Right cardiac atrium (tissue), 5 donors: ENCODE measurements around the gene ZNF521. TPM values are rescaled to one million over a fixed set of nuclear protein-coding genes. Genes with fewer than 3 reads are reported as not detected.

ENCODE experiments used
- ATAC-seq, 2 donors: fragments of 200-7000 bp; cut with Tn5 transposase; one replicate each; pipeline versions ENCODE4 v1.8.0 to v1.9.1; 2020; ENCODE audit warnings: moderate library complexity in 2 of 2, mild to moderate bottlenecking in 1 of 2
- DNase-seq, 3 donors: peaks; one replicate each; pipeline ENCODE4 v3.0.0-alpha.2; 2020
- H3K27ac ChIP-seq: one replicate; pipeline ENCODE4 v1.5.1; 2013; ENCODE audit warnings: mild to moderate bottlenecking, low read length, control low read depth, moderate library complexity
- H3K27me3 ChIP-seq: one replicate; pipeline ENCODE4 v1.6.1; 2013; ENCODE audit not compliant: control insufficient read depth, insufficient read depth
- H3K4me1 ChIP-seq: one replicate; pipeline ENCODE4 v1.6.1; 2013; ENCODE audit warnings: low read length; ENCODE audit not compliant: control insufficient read depth, insufficient read depth
- H3K4me3 ChIP-seq: one replicate; pipeline ENCODE4 v1.5.1; 2013; ENCODE audit warnings: low read length, control low read depth
- H3K9me3 ChIP-seq: one replicate; pipeline ENCODE4 v1.6.1; 2013; ENCODE audit warnings: low read length; ENCODE audit not compliant: control insufficient read depth
- WGBS: extraction: QIAGEN DNeasy Blood & Tissue Kit; methylation state at CpG from one replicate; pipeline ENCODE4 v1.1.7; 2013; 5-methylcytosine and 5-hydroxymethylcytosine counted together
- intact Hi-C, 4 donors: fragments of 100-400 bp; cut with DNase I; formaldehyde crosslinking; loops; one replicate each; pipeline versions ENCODE4 v1.11.0 to v1.14.0; 2022 to 2023
- polyA plus RNA-seq: library from polyadenylated mRNA; stranded (reverse); fragments of 200-250 nt; gene quantifications from one replicate; pipeline ENCODE4 v1.2.3, GENCODE V29; 2013
- total RNA-seq, 4 donors: library from RNA; stranded (reverse); fragmentation: NEBNext Ultra II Directional; extraction: Animal tissue kit (Norgen Biotek cat#: 25700); gene quantifications; one replicate each; pipeline ENCODE4 v1.2.1, GENCODE V29; 2021
- donor health status: healthy with polysubstance abuse.
- donor health status: DM: no; HTN: yes; CAD: no.
- donor health status: DM: no; HTN: no; CAD: no.
- donor health status: DM: no; HTN: yes; CAD: no; lungs with severe emphysema.
- donor health status: DM: yes; HTN: yes; CAD: no.

ZNF521 gene
- total and polyA plus RNA-seq, 5 donors, result 7.2 to 54.5 (median 38.8) TPM

DNA sequence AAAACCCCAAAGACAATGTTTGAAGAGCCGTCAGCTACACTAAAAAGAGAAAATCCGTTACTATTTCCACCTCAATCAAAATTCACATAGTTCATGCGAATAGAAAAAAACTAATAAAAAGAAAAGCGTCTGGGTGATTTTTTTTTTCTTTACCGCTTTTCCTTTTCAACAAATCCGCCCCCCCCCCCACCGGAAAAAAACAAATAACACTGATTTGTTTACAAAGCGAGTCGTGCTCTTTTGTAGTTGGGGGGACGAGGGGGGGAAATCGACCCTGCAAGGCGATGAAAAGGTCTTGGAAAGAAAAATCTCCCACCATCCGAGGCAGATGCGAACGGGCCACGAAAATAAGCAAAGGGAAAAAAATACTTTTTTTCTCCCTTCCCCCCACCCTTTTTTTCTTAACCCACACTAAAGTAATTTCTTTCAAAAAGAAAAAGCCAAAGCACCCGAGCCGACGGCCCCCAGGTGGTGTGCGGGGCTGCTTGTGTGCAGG is 638 bp downstream of the ZNF521 start:
- Histone ChIP-seq H3K9me3 (no peaks in the 10 kb centered on the region), H3K4me1 (no peaks in the 10 kb centered on the region), H3K27me3 (no peaks in the 10 kb centered on the region), H3K27ac (peak overlapping the region; percentile 89), H3K4me3 (peak overlapping the region; percentile 100)
- no peak for DNase-seq
- intact Hi-C loops, result loop anchor here in 3 of 4 donors (5.0 to 10.0 kb wide), 3 partner anchors 67 to 119 kb away; no protein-coding TSS in a partner anchor
- no peak for ATAC-seq
- under 1% methylated on average over 20 of the region's 20 CpGs for WGBS

DNA sequence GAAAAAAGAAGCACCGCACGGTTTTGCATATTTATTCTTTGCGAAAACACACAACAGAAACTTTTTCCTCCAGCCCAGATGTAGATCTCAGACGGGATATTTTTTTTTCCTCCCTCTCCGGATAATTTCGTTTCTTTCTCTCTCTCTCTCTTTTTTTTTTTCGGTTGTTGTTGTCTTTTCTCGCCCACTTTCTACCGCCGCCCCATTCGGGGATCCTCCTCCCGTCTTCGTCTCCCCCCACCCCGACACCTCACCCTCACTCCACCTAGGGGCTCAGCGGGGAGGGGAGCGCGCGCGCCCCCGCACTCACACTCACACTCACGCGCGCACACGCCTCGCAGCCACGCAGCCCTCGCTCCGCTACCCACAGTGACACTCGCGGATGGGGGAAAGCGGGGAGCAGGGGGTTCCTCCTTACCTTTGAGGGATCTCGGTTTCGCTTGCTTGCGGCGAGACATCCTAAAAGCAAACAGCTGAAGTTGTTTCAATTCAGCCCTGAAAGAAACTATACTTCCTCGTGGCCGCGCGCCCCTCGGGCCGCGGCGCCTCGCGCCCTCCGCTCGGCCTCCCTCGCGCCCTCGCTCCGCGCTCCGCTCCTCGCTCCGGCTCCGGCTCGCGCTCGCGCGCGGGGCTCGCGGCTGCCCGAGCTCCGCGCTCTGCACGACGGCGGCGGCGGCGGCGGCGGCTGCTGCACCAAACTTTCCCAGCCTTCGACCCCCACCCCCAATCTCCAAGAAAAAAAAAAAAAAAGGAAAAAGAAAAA is 1.3 kb downstream of the ZNF521 start:
- intact Hi-C loops, result loop anchor here in 3 of 4 donors (5.0 to 10.0 kb wide), 3 partner anchors 66 to 118 kb away; no protein-coding TSS in a partner anchor
- peak overlapping the region; percentile 100 for H3K4me3 ChIP-seq
- H3K9me3 ChIP-seq, result no peaks in the 10 kb centered on the region
- DNase-seq (peak; percentile 64 to 87 (median 80)), ATAC-seq (peak; percentile 66 to 76)
- H3K4me1 ChIP-seq, result no peaks in the 10 kb centered on the region
- WGBS, result under 1% methylated on average over 76 of the region's 76 CpGs
- H3K27ac ChIP-seq, result peak overlapping the region; percentile 96
- H3K27me3 ChIP-seq, result no peaks in the 10 kb centered on the region

DNA sequence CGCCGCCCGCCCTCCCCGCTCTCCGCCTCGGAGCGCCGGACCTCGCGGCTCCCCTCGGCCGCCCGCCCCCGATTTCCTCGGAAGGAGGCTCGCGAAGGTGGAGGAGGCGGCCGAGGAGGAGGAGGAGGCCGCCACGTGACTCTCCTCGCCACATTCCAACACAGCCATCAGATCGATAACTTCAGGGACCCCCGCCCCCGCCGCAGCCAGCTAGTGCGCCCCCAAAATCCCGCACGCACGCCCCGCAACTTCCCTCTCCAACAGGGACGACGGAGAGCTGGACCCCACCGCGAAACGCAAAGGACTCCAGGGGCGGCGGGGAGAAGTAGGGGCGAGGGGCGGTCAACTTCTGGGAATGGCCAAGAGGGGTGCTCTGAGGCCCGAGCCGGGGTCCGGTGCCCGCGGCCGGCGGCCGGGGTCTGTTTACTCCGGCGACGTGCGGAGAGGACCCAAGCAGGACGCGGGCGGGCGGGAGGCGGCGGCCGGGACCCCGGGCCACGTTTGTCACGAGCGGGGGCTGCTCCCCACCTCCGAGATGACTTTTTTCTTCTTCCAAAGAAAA is 2.0 kb downstream of the ZNF521 start:
- DNase-seq, result peak; percentile 56 to 75 (median 73)
- Histone ChIP-seq H3K27me3 (no peaks in the 10 kb centered on the region), H3K27ac (peak overlapping the region; percentile 96), H3K9me3 (no peaks in the 10 kb centered on the region), H3K4me3 (peak overlapping the region; percentile 100), H3K4me1 (no peaks in the 10 kb centered on the region)
- WGBS, result under 1% methylated on average over 64 of the region's 64 CpGs
- ATAC-seq, result peak; percentile 11 to 22
- intact Hi-C loops, result loop anchor here (2.0 to 10.0 kb wide), 6 partner anchors 65 to 363 kb away; no protein-coding TSS in a partner anchor

DNA sequence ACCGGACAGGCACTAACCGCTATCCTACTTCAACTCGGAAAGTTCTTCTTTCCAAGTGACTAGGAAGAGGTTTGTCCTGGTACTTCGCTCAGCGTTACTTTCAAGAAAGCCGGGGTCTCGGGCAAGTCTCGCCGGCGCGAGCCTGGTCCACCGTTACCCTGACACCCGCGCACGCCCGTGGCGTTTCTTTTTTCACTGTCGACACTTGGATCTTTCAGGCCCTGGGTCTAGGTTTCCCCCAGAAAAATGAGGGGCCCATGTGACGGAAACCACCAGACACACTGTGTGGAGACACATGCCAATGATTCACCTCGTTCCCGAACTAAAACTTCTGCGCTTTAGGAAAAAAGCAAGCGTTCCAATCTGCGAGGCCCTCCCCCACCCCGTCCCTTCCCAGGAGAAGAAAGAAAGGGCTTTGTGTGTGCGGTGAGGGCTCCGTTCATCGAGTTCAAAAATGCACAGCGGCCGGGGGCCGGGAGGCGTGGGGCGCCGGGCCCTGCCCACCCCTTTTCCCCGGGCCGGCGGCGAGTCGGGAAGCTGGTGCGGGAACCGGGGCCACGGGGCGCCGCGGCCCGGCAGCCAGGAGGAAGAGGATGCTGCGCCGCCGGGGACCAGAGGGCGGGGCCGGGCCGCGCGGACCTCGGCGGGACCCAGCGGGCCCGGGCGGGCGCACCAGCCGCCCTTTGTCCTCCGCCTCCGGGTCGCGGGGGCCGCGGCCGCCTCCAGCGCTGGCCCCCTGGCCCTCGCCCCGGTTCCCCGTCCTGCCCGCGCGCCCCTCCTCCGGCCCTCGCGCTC is 2.6 kb downstream of the ZNF521 start:
- 1% methylated on average over 78 of the region's 78 CpGs for WGBS
- peak overlapping the region; percentile 96 for H3K27ac ChIP-seq
- intact Hi-C loops, result loop anchor here in 2 of 4 donors (2.0 to 10.0 kb wide), 4 partner anchors 65 to 363 kb away; no protein-coding TSS in a partner anchor

DNA sequence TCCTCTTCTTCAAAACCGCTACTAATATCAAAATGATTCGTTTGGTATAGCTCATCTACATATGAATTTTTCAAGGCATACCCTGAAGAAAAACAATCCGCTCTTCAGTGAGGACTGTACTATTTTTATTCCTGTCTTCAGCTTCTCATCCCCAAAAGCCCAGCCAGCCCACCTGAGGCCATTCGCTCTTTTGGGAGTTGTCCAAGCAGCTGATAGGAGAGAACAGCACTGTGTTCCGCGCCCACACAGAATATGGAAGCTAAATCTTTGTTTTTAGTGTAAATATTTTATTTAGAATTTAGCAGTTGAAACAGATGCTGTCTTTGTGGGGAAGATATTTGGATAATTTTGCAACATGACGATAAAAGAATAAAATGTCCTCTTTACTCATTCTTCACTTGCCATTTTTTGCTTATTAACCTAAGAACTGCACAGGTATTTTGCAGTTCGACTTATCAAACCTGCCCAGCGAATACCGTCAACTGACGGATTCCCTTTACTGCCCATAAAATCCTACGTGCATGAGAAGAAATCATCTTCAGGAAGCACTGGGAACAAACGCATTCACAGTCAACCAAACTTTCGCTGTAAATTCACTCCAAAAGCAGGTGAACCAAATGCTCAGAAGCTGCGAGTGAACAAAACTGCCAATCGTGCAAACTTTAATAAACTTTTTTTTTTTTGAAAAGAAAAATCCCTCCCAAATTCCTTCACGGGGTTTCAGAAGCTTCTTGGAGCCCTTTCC is 3.4 kb downstream of the ZNF521 start:
- no peaks in the 10 kb centered on the region for H3K9me3 ChIP-seq
- H3K4me1 ChIP-seq, result no peaks in the 10 kb centered on the region
- intact Hi-C loops, result loop anchor here in 2 of 4 donors (2.0 to 10.0 kb wide), 4 partner anchors 64 to 362 kb away; no protein-coding TSS in a partner anchor
- peak overlapping the region; percentile 100 for H3K4me3 ChIP-seq
- peak overlapping the region; percentile 96 for H3K27ac ChIP-seq
- 35% methylated on average over 17 of the region's 17 CpGs for WGBS
- peak in 1 of 3 donors; percentile 22 for DNase-seq
- ATAC-seq, result no peak
- no peaks in the 10 kb centered on the region for H3K27me3 ChIP-seq

More for the DNA sequence above, 2.6 kb downstream of the ZNF521 start:
- DNase-seq (peak; percentile 51 to 77 (median 63)), ATAC-seq (peak; percentile 51 to 56)
- H3K4me1 ChIP-seq, result no peaks in the 10 kb centered on the region
- H3K27me3 ChIP-seq, result no peaks in the 10 kb centered on the region
- no peaks in the 10 kb centered on the region for H3K9me3 ChIP-seq
- peak overlapping the region; percentile 100 for H3K4me3 ChIP-seq

DNA sequence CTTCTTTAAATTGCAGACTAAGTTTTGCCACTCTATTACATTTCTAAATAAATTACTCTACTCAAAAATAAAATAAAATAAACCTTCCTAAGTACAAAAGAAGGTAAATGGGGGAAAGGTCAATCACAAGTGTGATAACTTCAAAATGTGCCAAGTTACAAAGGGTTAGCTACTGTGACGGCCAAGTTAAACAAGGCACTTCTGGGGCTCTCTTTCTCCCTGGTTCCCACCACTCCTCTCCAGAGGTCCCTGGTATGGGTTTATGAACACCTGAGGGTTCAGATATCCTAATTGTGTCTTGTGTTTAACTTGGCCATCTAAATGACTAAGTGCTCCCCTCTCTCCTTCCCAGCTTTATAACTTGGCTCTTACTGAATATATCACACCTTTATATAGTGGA is 5.4 kb downstream of the ZNF521 start:
- DNase-seq, result no peak
- Histone ChIP-seq H3K27ac (peak overlapping the region; percentile 56), H3K4me3 (no peak overlapping the region), H3K4me1 (no peaks in the 10 kb centered on the region), H3K27me3 (no peaks in the 10 kb centered on the region), H3K9me3 (no peaks in the 10 kb centered on the region)
- intact Hi-C loops, result loop anchor here in 2 of 4 donors (10.0 kb wide), 3 partner anchors 62 to 182 kb away; no protein-coding TSS in a partner anchor
- no peak for ATAC-seq
- whole genome bisulfite sequencing, result 61% methylated on average over 1 of the region's 1 CpG

DNA sequence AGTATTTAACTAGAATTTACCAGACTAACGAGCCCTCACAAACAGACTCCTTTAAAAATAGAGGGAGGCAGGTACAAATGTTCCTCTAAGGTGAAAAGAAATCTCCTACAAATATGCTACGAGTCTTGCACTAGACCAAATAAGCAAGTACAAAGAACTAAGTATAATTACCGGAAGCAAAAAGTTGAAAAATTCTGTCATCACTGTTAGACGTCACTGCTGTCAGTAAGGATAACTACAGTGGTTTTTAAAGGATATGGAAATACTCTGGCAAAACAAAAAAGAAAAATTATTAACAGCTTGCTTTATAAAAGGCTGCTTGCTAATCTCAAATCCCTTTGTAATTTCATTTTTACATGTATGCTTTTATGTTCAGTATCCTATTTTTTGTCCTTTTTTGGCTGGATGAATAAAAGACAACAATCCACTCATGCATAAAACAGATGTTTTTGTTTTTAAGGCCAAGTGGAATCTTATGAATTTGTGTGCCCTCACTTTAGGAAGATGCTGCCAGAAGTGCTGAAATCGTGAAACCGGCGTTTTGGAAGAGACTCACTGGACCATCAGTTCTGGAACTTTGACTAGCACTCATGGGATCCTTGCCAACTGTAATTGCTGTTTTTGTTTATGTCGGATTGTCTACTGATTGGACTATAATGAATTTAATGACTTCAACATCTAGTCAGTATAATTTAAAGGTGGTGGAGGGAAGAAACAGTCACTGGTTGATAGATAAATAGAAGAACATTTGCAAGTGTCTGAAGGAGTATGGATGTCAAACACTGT is 6.7 kb downstream of the ZNF521 start:
- Histone ChIP-seq H3K27ac (no peak overlapping the region), H3K4me3 (no peak overlapping the region), H3K9me3 (no peaks in the 10 kb centered on the region), H3K27me3 (no peaks in the 10 kb centered on the region), H3K4me1 (no peaks in the 10 kb centered on the region)
- no peak for ATAC-seq
- intact Hi-C loops, result loop anchor here in 2 of 4 donors (10.0 kb wide), 3 partner anchors 60 to 180 kb away; no protein-coding TSS in a partner anchor
- no peak for DNase-seq
- WGBS, result 33% methylated on average over 8 of the region's 8 CpGs

DNA sequence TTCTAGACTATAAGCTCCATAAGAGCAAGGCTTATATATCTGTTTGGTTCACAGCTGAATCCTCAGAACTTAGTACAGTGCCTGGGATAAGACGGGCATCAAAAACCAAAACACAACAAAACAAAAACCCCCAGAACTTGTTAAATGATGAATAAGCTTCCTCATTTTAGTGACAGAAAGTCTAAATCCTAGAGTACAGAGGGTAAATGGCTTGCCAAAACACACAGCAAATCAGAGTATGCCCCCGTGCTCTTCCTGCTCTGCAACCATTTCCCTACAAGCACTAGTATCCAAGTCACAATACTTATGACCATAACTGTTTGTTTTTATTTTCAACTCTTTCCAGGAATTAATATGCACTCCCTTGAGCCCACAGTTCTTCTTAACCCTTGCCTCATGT is 10.1 kb downstream of the ZNF521 start:
- 55% methylated on average over 2 of the region's 2 CpGs for WGBS
- DNase-seq (no peak), ATAC-seq (no peak)
- Histone ChIP-seq H3K4me3 (no peak overlapping the region), H3K9me3 (no peaks in the 10 kb centered on the region), H3K27ac (no peak overlapping the region), H3K4me1 (no peaks in the 10 kb centered on the region), H3K27me3 (no peaks in the 10 kb centered on the region)
- intact Hi-C loops, result loop anchor here in 2 of 4 donors (10.0 kb wide), 3 partner anchors 57 to 177 kb away; no protein-coding TSS in a partner anchor

DNA sequence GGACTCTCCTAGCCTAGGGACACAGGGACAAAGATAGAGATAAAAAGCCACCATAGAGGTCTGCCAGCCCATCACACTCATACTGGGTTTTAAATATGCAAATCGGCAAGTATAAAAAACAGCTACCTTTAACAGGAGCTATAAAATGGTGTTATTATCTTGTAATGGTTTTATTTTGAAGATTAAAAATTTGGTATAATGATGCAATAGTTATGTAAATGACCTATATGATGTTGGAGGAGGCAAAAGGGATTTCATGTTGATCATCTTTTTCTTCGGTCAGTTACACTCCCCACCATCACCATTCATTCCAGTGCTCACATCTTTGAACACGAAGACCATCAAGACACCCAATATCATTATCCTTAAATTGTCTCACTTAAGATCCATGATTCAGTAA is 11.2 kb downstream of the ZNF521 start:
- Histone ChIP-seq H3K27me3 (no peaks in the 10 kb centered on the region), H3K4me1 (no peaks in the 10 kb centered on the region), H3K27ac (no peak overlapping the region), H3K9me3 (no peaks in the 10 kb centered on the region), H3K4me3 (no peak overlapping the region)
- intact Hi-C loops, result loop anchor here in 2 of 4 donors (10.0 kb wide), 3 partner anchors 56 to 176 kb away; no protein-coding TSS in a partner anchor
- DNase-seq, result no peak
- WGBS, result 82% methylated on average over 3 of the region's 3 CpGs
- ATAC-seq, result no peak
